ENCODE results near the gene DDOST. TPM values are rescaled to one million over a fixed set of nuclear protein-coding genes. Genes with fewer than 3 reads are reported as not detected.

Gene DDOST
- polyA plus RNA-seq, 2 of the 4 experiments (the other 2 are of a cell fraction) = 158 to 231 TPM

DNA sequence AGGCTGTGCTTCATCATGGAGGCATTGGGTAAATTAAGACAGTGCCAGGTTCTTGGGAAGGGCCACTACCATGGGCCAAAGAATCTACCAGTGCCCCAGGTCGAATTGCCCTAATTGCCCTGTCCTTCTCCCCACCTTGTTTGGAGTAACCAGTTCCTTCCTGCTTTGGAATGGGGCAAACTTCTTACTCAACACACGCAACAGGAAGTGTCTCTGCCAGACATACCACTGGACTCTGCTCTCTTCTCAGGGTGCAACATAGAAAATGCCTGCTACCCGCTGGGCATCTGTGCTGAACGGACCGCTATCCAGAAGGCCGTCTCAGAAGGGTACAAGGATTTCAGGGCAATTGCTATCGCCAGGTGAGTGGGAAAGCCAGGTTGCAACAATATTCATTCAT lies 56.5 kb downstream of the DDOST start:
- CTCF ChIA-PET = interaction anchor here (1.2 to 1.5 kb wide), 2 partner anchors 9 to 30 kb away, joined by 5 read pairs; no protein-coding TSS in a partner anchor
- POLR2A ChIA-PET = no interaction called here
- Histone ChIP-seq H3K4me3 (no peak overlapping the region), H3K9me3 (no peaks in the 10 kb centered on the region), H3K4me1 (peaks cover 51% of the 10 kb centered on the region), H3K4me2 (peak overlapping the region; percentile 42), H3K27ac (peak overlapping the region; percentile 71 to 89)
- TF ChIP-seq KDM1A (IDR thresholded peaks at IDR 0.05; ENCODE audit: low read depth) (no peak), EHMT2 (IDR thresholded peaks at IDR 0.05; ENCODE audit: low read depth) (no peak), CBX2 (IDR thresholded peaks at IDR 0.05; ENCODE audit: borderline replicate concordance, low read depth) (no peak), FOSL2 (IDR thresholded peaks at IDR 0.05) (no peak), FOSL2 (CRISPR knock-in tag; IDR thresholded peaks at IDR 0.05) (no peak), HOXA7 (CRISPR knock-in tag; IDR thresholded peaks at IDR 0.05) (no peak), POLR2A (IDR thresholded peaks at IDR 0.05; ENCODE audit: low read length) (no peak), MYC (IDR thresholded peaks at IDR 0.05; ENCODE audit: borderline replicate concordance, low read length) (no peak), JUNB (IDR thresholded peaks at IDR 0.05) (no peak), TFCP2L1 (CRISPR knock-in tag; IDR thresholded peaks at IDR 0.05) (no peak), ZSCAN20 (CRISPR knock-in tag; IDR thresholded peaks at IDR 0.05) (no peak), ZC3H11A (IDR thresholded peaks at IDR 0.05) (no peak)
- TF ChIP-seq, protein P1, sequence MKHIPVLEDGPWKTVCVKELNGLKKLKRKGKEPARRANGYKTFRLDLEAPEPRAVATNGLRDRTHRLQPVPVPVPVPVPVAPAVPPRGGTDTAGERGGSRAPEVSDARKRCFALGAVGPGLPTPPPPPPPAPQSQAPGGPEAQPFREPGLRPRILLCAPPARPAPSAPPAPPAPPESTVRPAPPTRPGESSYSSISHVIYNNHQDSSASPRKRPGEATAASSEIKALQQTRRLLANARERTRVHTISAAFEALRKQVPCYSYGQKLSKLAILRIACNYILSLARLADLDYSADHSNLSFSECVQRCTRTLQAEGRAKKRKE (CRISPR knock-in tag; IDR thresholded peaks at IDR 0.05; ENCODE audit: low read depth) = no peak
- TF ChIP-seq, protein P2, sequence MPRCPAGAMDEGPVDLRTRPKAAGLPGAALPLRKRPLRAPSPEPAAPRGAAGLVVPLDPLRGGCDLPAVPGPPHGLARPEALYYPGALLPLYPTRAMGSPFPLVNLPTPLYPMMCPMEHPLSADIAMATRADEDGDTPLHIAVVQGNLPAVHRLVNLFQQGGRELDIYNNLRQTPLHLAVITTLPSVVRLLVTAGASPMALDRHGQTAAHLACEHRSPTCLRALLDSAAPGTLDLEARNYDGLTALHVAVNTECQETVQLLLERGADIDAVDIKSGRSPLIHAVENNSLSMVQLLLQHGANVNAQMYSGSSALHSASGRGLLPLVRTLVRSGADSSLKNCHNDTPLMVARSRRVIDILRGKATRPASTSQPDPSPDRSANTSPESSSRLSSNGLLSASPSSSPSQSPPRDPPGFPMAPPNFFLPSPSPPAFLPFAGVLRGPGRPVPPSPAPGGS (IDR thresholded peaks at IDR 0.05) = no peak
- TF ChIP-seq, protein P3, sequence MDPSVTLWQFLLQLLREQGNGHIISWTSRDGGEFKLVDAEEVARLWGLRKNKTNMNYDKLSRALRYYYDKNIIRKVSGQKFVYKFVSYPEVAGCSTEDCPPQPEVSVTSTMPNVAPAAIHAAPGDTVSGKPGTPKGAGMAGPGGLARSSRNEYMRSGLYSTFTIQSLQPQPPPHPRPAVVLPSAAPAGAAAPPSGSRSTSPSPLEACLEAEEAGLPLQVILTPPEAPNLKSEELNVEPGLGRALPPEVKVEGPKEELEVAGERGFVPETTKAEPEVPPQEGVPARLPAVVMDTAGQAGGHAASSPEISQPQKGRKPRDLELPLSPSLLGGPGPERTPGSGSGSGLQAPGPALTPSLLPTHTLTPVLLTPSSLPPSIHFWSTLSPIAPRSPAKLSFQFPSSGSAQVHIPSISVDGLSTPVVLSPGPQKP (IDR thresholded peaks at IDR 0.05; ENCODE audit: low read depth, low read length) = no peak
- TF ChIP-seq, protein P4, sequence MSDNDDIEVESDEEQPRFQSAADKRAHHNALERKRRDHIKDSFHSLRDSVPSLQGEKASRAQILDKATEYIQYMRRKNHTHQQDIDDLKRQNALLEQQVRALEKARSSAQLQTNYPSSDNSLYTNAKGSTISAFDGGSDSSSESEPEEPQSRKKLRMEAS (IDR thresholded peaks at IDR 0.05) = no peak
- TF ChIP-seq, protein P5, sequence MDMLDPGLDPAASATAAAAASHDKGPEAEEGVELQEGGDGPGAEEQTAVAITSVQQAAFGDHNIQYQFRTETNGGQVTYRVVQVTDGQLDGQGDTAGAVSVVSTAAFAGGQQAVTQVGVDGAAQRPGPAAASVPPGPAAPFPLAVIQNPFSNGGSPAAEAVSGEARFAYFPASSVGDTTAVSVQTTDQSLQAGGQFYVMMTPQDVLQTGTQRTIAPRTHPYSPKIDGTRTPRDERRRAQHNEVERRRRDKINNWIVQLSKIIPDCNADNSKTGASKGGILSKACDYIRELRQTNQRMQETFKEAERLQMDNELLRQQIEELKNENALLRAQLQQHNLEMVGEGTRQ (IDR thresholded peaks at IDR 0.05) = no peak
- FAIRE-seq (no peak), DNase-seq (ENCODE audit: low read depth in 1 of 2, low spot score in 1 of 2) (peak in 1 of 2 experiments; percentile 28), ATAC-seq (peak in 1 of 2 experiments; percentile 18; a peak in 1 of 6 replicates)
- 85% methylated on average over 7 of the region's 7 CpGs for WGBS (ENCODE audit: missing lambda C conversion rate)

DNA sequence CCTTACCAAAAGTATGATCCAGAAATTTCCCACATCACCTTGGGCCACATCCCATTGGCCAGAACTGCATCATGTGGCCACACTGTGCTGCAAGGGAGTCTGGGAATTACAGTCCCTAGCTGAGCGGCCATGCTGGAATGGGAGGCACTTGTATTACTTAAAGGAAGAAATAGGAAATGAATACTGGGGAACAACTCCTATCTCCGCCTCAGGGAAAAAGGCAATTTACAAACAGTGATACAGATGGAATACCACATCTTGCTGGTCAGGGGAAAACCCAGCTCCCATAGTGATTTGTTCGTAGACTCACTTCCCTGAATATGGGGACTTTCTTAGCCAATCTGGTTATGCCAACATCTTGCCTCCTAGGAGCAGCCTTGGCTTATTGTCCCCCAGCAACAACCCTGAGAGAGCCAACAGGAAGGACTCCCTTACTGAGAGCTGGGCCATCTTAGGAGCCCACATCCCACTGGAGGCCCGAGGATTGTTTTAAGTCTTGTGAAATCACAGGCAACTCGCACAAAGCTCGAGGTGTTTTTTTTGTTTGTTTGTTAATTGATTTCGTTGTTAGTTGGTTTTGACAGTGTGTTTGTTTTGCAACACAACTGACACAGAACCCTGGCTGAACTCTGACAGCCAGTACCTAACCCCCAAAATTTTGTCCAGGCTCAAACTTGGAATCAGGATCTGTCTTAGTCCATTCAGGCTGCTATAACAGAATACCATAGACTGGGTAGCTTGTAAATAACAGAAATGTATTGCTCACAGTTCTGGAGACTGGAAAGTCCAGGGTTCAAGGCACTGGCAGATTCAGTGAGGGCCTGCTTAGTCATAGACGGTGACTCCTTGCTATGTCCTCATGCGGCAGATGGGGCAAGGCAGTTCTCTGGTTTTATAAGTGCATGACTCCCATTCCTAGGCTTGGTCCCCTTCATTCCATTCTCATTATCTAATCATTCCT lies 57.4 kb downstream of the DDOST start:
- WGBS (ENCODE audit: missing lambda C conversion rate) = 36% methylated on average over 9 of the region's 9 CpGs
- TF ChIP-seq GATA3 (IDR thresholded peaks at IDR 0.05; ENCODE audit: borderline replicate concordance) = peak; percentile 32; the same call in 1 of the 2 replicates
- TF ChIP-seq, protein P4 (IDR thresholded peaks at IDR 0.05) = 0 out of 2 replicates have a peak, but pooled peaks have one; percentile 47
- TF ChIP-seq, protein P2 (IDR thresholded peaks at IDR 0.05) = 0 out of 3 replicates have a peak, but pooled peaks have one; percentile 24
- TF ChIP-seq EP300 (IDR thresholded peaks at IDR 0.05) = peak in 1 of 2 experiments; percentile 41; a peak in 2 of 5 replicates
- no peak for TF ChIP-seq TP53 (CRISPR knock-in tag; IDR thresholded peaks at IDR 0.05)
- 0 out of 5 replicates have a peak, but pooled peaks of 1 of the 2 experiments have one; percentile 33 for TF ChIP-seq JUN (IDR thresholded peaks at IDR 0.05)
- TF ChIP-seq CEBPB (IDR thresholded peaks at IDR 0.05) = peak in 1 of 2 experiments; percentile 66; a peak in 1 of 4 replicates
- no peak for TF ChIP-seq ZFP36 (IDR thresholded peaks at IDR 0.05; ENCODE audit: borderline replicate concordance, partially characterized antibody)
- 0 out of 3 replicates have a peak, but pooled peaks have one; percentile 12 for TF ChIP-seq SMC3 (IDR thresholded peaks at IDR 0.05)
- TF ChIP-seq FOXS1 (CRISPR knock-in tag; IDR thresholded peaks at IDR 0.05) = no peak
- TF ChIP-seq FOSL2 (IDR thresholded peaks at IDR 0.05) = 0 out of 2 replicates have a peak, but pooled peaks have one; percentile 25
- peak; percentile 84 for TF ChIP-seq FOSL2 (CRISPR knock-in tag; IDR thresholded peaks at IDR 0.05)
- TF ChIP-seq, protein P5 (IDR thresholded peaks at IDR 0.05) = peak; percentile 61
- peak; percentile 61 for TF ChIP-seq JUNB (IDR thresholded peaks at IDR 0.05)
- DNase-seq (ENCODE audit: low read depth in 1 of 2, low spot score in 1 of 2) (peak in 1 of 2 experiments; percentile 84), ATAC-seq (peak; percentile 88 to 91), FAIRE-seq (no peak)
- ChIA-PET CTCF (interaction anchor here (1.0 to 2.6 kb wide), 4 partner anchors 10 to 30 kb away, joined by 4 to 7 read pairs (median 5); partner anchors contain the start of gene PINK1), POLR2A (interaction anchor here (1.1 to 1.2 kb wide), 2 partner anchors 10 to 30 kb away, joined by 3 to 4 read pairs; partner anchors contain the start of gene PINK1)
- Histone ChIP-seq H3K9me3 (no peaks in the 10 kb centered on the region), H3K4me2 (peak overlapping the region; percentile 42), H3K27ac (peak overlapping the region; percentile 71 to 89), H3K4me3 (no peak overlapping the region), H3K4me1 (peaks cover 51% of the 10 kb centered on the region)

Data from A549 (cell line).